ENCODE data around the gene GATM. TPM values are rescaled to one million over a fixed set of nuclear protein-coding genes. Genes with fewer than 3 reads are reported as not detected.

GATM gene
- total and polyA plus RNA-seq, 2 of the 4 experiments (the other 2 are of a cell fraction): 0.10 to 0.18 TPM

GRCh38 chr15:45399381-45400212, 21.3 kb upstream of the GATM start:
- intact Hi-C loops (cut with micrococcal nuclease): loop anchor here (1.0 kb wide), 3 partner anchors 92 to 236 kb away; no protein-coding TSS in a partner anchor
- no CpG with 5 or more reads among the region's 6 CpGs for WGBS, 2 experiments (ENCODE audit: extremely low coverage in 2 of 2, insufficient read length in 1 of 2)
- no peak overlapping the region for H3K4me3 ChIP-seq (ENCODE audit: insufficient read depth, low read depth, low read length)
- TF ChIP-seq MAFK (IDR thresholded peaks at IDR 0.05; ENCODE audit: low read depth, low read length): no peak
- no peak for TF ChIP-seq BHLHE40 (IDR thresholded peaks at IDR 0.05; ENCODE audit: low read depth, low read length)
- TF ChIP-seq POLR2A (IDR thresholded peaks at IDR 0.05; ENCODE audit: low read depth, low read length): no peak
- no peak for TF ChIP-seq NFE2L2 (IDR thresholded peaks at IDR 0.05; ENCODE audit: low read depth, low read length)
- TF ChIP-seq CEBPB (IDR thresholded peaks at IDR 0.05; ENCODE audit: low read depth, low read length): no peak
- no peak for TF ChIP-seq FOS (IDR thresholded peaks at IDR 0.05; ENCODE audit: low read depth, low read length)
- TF ChIP-seq RCOR1 (IDR thresholded peaks at IDR 0.05; ENCODE audit: insufficient replicate concordance, low read length): no peak
- peak; percentile 74 for TF ChIP-seq CTCF (conservative IDR thresholded peaks at IDR 0.05; ENCODE audit: low read depth, low read length)
- TF ChIP-seq, protein P1, sequence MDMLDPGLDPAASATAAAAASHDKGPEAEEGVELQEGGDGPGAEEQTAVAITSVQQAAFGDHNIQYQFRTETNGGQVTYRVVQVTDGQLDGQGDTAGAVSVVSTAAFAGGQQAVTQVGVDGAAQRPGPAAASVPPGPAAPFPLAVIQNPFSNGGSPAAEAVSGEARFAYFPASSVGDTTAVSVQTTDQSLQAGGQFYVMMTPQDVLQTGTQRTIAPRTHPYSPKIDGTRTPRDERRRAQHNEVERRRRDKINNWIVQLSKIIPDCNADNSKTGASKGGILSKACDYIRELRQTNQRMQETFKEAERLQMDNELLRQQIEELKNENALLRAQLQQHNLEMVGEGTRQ (IDR thresholded peaks at IDR 0.05; ENCODE audit: low read depth, low read length): no peak
- TF ChIP-seq RFX5 (IDR thresholded peaks at IDR 0.05; ENCODE audit: low read depth, low read length): no peak
- TF ChIP-seq SMC3 (IDR thresholded peaks at IDR 0.05; ENCODE audit: low read depth, low read length): peak; percentile 69
- no peak for TF ChIP-seq CHD1 (IDR thresholded peaks at IDR 0.05; ENCODE audit: low read depth, low read length)
- no peak for TF ChIP-seq MXI1 (IDR thresholded peaks at IDR 0.05; ENCODE audit: borderline replicate concordance, low read depth, low read length)
- TF ChIP-seq MAZ (IDR thresholded peaks at IDR 0.05; ENCODE audit: borderline replicate concordance, low read depth, low read length): no peak

More at GRCh38 chr15:45399381-45400212, 21.3 kb upstream of the GATM start:
- H3K27me3 ChIP-seq (ENCODE audit: control insufficient read depth, insufficient read depth, low read length): peaks cover 10% of the 10 kb centered on the region
- no peak overlapping the region for H3K14ac ChIP-seq (replicated peaks; ENCODE audit: low read depth, low read length)
- no peak overlapping the region for H2BK20ac ChIP-seq (ENCODE audit: low read depth, low read length)
- H3K9me3 ChIP-seq (ENCODE audit: control insufficient read depth, insufficient read depth, low read length): no peaks in the 10 kb centered on the region
- no peak overlapping the region for H3K18ac ChIP-seq (ENCODE audit: low read depth, low read length)
- H2AK5ac ChIP-seq (ENCODE audit: low read depth, low read length): no peak overlapping the region
- H4K5ac ChIP-seq (ENCODE audit: low read depth, low read length): no peak overlapping the region
- H3K27ac ChIP-seq (ENCODE audit: insufficient read depth, low read length): no peak overlapping the region
- no peak overlapping the region for H3K23ac ChIP-seq (ENCODE audit: low read depth, low read length)
- no peak overlapping the region for H4K8ac ChIP-seq (ENCODE audit: low read depth in 2 of 2, low read length in 2 of 2)
- H4K20me1 ChIP-seq (ENCODE audit: insufficient read depth, low read length): peaks cover 16% of the 10 kb centered on the region
- ChIA-PET POLR2A (ENCODE audit: unreplicated experiment) (no interaction called here), CTCF (interaction anchor here (0.7 to 5.2 kb wide), 6 partner anchors 8 to 274 kb away, joined by 3 to 27 read pairs (median 3); no protein-coding TSS in a partner anchor)
- H3K56ac ChIP-seq (ENCODE audit: extremely low read depth, insufficient read depth, low read length): no peak overlapping the region
- no peaks in the 10 kb centered on the region for H3K9me1 ChIP-seq (ENCODE audit: insufficient read depth, low read length)
- dilution Hi-C loops (cut with HindIII; ENCODE audit: low sequenced_read_pairs, unreplicated experiment) (no loop called here), in situ Hi-C loops (cut with MboI; ENCODE audit: low sequenced_read_pairs) (loop anchor here (5.0 kb wide), 1 partner anchor 237 kb away; no protein-coding TSS in a partner anchor)
- ATAC-seq (ENCODE audit: low read depth): no peak
- H3K4ac ChIP-seq (ENCODE audit: low read depth, low read length): no peak overlapping the region
- no peak overlapping the region for H2BK120ac ChIP-seq (ENCODE audit: low read depth, low read length)
- no peaks in the 10 kb centered on the region for H3K4me1 ChIP-seq (ENCODE audit: control insufficient read depth, insufficient read depth, low read length)
- no peak overlapping the region for H2AK9ac ChIP-seq (replicated peaks; ENCODE audit: low read depth, low read length, poor library complexity)
- H3K36me3 ChIP-seq (ENCODE audit: control insufficient read depth, insufficient read depth, low read length): no peaks in the 10 kb centered on the region
- H2AFZ ChIP-seq (replicated peaks; ENCODE audit: low read length, poor library complexity): no peak overlapping the region
- peak; percentile 66 for DNase-seq
- no peak overlapping the region for H3K9ac ChIP-seq (ENCODE audit: low read depth, low read length)
- H4K91ac ChIP-seq (ENCODE audit: insufficient read depth, low read depth, low read length): no peak overlapping the region
- H3K79me1 ChIP-seq (ENCODE audit: low read depth in 1 of 2, low read length in 2 of 2): peaks cover 0 to 24% of the 10 kb centered on the region in 2 experiments; a peak in 2 of 4 replicates
- H2BK15ac ChIP-seq (ENCODE audit: low read depth, low read length): no peak overlapping the region
- H3K4me2 ChIP-seq (ENCODE audit: low read depth, low read length): no peak overlapping the region
- no peak overlapping the region for H2BK5ac ChIP-seq (ENCODE audit: low read depth, low read length, poor library complexity, severe bottlenecking)
- no TSS peak for BruUV-seq (replicated peaks)
